ENCODE results near the gene DSP.

DNA sequence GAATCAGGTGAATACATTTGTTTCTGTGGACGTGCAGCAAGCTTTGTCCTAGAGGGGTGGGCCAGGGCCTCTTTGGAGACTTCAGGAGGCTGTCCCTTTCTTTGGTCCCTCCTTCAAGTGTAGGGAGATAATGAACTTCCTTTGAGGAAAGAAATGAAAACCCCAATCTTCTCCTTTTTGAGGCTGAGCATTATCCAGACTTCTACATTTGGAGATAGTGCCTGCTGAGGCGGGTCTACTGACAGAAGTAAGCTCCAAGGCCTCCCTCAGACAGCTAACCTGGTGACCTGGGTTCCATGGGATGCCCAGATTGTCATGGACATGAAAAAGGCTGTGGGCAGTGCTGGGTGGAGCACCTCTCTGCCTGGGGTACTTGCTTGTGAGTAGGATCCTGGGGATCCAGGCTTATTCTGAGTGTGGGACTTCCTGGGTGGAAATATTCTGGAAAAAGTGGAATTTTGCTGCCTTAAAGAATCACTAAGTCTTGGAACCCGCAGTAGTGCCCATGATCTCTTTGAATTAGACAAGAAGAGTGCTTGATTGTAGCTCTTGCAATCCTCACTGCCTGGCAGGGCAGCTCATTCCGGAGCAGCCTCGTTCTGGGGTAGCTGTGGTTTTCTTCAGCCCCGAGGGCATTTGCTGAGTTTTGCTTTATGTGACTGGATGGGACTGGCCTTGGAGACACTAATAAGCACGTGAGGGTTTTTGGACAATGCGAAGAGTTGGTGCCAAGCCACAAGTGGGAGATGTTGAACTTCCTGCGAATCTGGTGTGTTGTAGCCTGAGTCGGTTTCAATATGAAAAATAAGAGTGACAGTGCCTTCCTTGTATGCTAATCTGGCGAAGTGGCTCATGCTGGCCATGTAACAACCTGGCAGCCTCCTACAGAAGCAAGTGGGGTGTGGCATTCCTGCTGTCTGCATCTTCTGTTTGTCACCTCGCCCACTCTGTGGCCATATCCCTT lies 76.6 kb downstream of the DSP start:
- TF ChIP-seq POLR2A (IDR thresholded peaks at IDR 0.05; ENCODE audit: borderline replicate concordance, extremely low read depth, insufficient read depth, insufficient read length) (no peak), POLR2AphosphoS5 (IDR thresholded peaks at IDR 0.05; ENCODE audit: low read depth, low read length) (no peak), RAD21 (IDR thresholded peaks at IDR 0.05; ENCODE audit: low read depth) (no peak), SP1 (IDR thresholded peaks at IDR 0.05; ENCODE audit: low read depth) (no peak), EZH2 (IDR thresholded peaks at IDR 0.05) (no peak), TCF7L2 (IDR thresholded peaks at IDR 0.05; ENCODE audit: borderline replicate concordance, extremely low read depth, insufficient read depth, insufficient read length) (no peak), EZH2phosphoT487 (IDR thresholded peaks at IDR 0.05; ENCODE audit: borderline replicate concordance) (no peak), SRF (IDR thresholded peaks at IDR 0.05; ENCODE audit: low read depth) (no peak), CEBPB (IDR thresholded peaks at IDR 0.05; ENCODE audit: low read depth) (no peak), ZFX (IDR thresholded peaks at IDR 0.05) (no peak)
- TF ChIP-seq, protein P1, sequence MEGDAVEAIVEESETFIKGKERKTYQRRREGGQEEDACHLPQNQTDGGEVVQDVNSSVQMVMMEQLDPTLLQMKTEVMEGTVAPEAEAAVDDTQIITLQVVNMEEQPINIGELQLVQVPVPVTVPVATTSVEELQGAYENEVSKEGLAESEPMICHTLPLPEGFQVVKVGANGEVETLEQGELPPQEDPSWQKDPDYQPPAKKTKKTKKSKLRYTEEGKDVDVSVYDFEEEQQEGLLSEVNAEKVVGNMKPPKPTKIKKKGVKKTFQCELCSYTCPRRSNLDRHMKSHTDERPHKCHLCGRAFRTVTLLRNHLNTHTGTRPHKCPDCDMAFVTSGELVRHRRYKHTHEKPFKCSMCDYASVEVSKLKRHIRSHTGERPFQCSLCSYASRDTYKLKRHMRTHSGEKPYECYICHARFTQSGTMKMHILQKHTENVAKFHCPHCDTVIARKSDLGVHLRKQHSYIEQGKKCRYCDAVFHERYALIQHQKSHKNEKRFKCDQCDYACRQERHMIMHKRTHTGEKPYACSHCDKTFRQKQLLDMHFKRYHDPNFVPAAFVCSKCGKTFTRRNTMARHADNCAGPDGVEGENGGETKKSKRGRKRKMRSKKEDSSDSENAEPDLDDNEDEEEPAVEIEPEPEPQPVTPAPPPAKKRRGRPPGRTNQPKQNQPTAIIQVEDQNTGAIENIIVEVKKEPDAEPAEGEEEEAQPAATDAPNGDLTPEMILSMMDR (IDR thresholded peaks at IDR 0.05 in 2 of 3, conservative IDR thresholded peaks at IDR 0.05 in 1 of 3; ENCODE audit: borderline replicate concordance in 1 of 3, insufficient read depth in 1 of 3, low read depth in 2 of 3, low read length in 2 of 3), result no peak
- TF ChIP-seq, protein P2, sequence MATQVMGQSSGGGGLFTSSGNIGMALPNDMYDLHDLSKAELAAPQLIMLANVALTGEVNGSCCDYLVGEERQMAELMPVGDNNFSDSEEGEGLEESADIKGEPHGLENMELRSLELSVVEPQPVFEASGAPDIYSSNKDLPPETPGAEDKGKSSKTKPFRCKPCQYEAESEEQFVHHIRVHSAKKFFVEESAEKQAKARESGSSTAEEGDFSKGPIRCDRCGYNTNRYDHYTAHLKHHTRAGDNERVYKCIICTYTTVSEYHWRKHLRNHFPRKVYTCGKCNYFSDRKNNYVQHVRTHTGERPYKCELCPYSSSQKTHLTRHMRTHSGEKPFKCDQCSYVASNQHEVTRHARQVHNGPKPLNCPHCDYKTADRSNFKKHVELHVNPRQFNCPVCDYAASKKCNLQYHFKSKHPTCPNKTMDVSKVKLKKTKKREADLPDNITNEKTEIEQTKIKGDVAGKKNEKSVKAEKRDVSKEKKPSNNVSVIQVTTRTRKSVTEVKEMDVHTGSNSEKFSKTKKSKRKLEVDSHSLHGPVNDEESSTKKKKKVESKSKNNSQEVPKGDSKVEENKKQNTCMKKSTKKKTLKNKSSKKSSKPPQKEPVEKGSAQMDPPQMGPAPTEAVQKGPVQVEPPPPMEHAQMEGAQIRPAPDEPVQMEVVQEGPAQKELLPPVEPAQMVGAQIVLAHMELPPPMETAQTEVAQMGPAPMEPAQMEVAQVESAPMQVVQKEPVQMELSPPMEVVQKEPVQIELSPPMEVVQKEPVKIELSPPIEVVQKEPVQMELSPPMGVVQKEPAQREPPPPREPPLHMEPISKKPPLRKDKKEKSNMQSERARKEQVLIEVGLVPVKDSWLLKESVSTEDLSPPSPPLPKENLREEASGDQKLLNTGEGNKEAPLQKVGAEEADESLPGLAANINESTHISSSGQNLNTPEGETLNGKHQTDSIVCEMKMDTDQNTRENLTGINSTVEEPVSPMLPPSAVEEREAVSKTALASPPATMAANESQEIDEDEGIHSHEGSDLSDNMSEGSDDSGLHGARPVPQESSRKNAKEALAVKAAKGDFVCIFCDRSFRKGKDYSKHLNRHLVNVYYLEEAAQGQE (IDR thresholded peaks at IDR 0.05; ENCODE audit: low read depth), result no peak
- TF ChIP-seq, protein P3, sequence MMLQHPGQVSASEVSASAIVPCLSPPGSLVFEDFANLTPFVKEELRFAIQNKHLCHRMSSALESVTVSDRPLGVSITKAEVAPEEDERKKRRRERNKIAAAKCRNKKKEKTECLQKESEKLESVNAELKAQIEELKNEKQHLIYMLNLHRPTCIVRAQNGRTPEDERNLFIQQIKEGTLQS (IDR thresholded peaks at IDR 0.05), result no peak
- TF ChIP-seq, protein P4, sequence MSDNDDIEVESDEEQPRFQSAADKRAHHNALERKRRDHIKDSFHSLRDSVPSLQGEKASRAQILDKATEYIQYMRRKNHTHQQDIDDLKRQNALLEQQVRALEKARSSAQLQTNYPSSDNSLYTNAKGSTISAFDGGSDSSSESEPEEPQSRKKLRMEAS (IDR thresholded peaks at IDR 0.05), result no peak

Data from HCT116 (cell line).